H1 (cell line): ENCODE measurements around the gene AIPL1. TPM values are rescaled to one million over a fixed set of nuclear protein-coding genes. Genes with fewer than 3 reads are reported as not detected.
"Not testable (repeated sequence)": the region's sequence is repeated elsewhere in the genome, so short reads cannot be mapped to it uniquely, and the experiment has no call there.

Experiments
- CTCF ChIA-PET: fragments of 300-600 bp; sonication (Branson Sonifier 250); formaldehyde crosslinking; loops from one replicate; lab custom pipeline; 2021; ENCODE audit not compliant: partially characterized antibody; lab: Charles Lee
- POLR2A ChIA-PET: fragments of 300-600 bp; sonication (Branson Sonifier 250); formaldehyde crosslinking; loops from one replicate; lab custom pipeline; 2021; ENCODE audit warnings: inconsistent platforms; ENCODE audit not compliant: partially characterized antibody; lab: Charles Lee
- DNase-seq, 2 experiments: peaks; one replicate each; pipeline versions ENCODE4 v3.0.0 to v3.0.0-alpha.2; 2010 to 2022; ENCODE audit warnings: low spot score in 2 of 2, low read depth in 1 of 2, mixed read lengths in 1 of 2
- FAIRE-seq: peaks from 2 replicates; lab custom pipeline; 2011; peaks lifted over from hg19 to GRCh38; lab: Jason Lieb, UNC
- H2AFZ ChIP-seq: 2 replicates; pipeline ENCODE4 v1.8.1; 2012; ENCODE audit warnings: low read length, inconsistent platforms
- H2AK5ac ChIP-seq: 2 replicates; pipeline ENCODE4 v1.6.1; 2013; ENCODE audit warnings: low read depth, low read length
- H2BK120ac ChIP-seq: replicated peaks from 2 replicates; pipeline ENCODE3; 2013; ENCODE audit warnings: low read depth, low read length, inconsistent platforms
- H2BK12ac ChIP-seq: 2 replicates; pipeline ENCODE4 v1.6.1; 2013; ENCODE audit warnings: low read depth, low read length
- H2BK15ac ChIP-seq: 2 replicates; pipeline ENCODE4 v1.6.1; 2013; ENCODE audit warnings: low read length
- H2BK20ac ChIP-seq: 2 replicates; pipeline ENCODE4 v1.6.1; 2013; ENCODE audit warnings: low read length
- H2BK5ac ChIP-seq: 2 replicates; pipeline ENCODE4 v1.6.1; 2013; ENCODE audit warnings: low read depth, low read length
- H3K14ac ChIP-seq: 2 replicates; pipeline ENCODE4 v1.6.1; 2013; ENCODE audit warnings: inconsistent platforms; ENCODE audit not compliant: insufficient read length
- H3K18ac ChIP-seq: 2 replicates; pipeline ENCODE4 v1.6.1; 2013; ENCODE audit warnings: low read length; ENCODE audit errors: extremely low read depth
- H3K23ac ChIP-seq: 2 replicates; pipeline ENCODE4 v1.6.1; 2013; ENCODE audit warnings: inconsistent platforms; ENCODE audit not compliant: insufficient read length
- H3K23me2 ChIP-seq: 2 replicates; pipeline ENCODE4 v1.6.1; 2013; ENCODE audit warnings: low read depth, low read length
- H3K27ac ChIP-seq: 2 replicates; pipeline ENCODE4 v1.6.1; 2011; ENCODE audit warnings: low read depth, low read length, inconsistent platforms
- H3K27me3 ChIP-seq, 4 experiments: replicated peaks in 1 of 4; 1 replicate in 1 of 4; 2 replicates in 3 of 4; pipeline versions ENCODE4 v1.6.1 to v1.8.1; 2011 to 2013; ENCODE audit warnings: low read length in 3 of 4, mild to moderate bottlenecking in 3 of 4, inconsistent platforms in 2 of 4, mixed read lengths in 2 of 4, moderate library complexity in 1 of 4; ENCODE audit not compliant: control insufficient read depth in 3 of 4, insufficient read depth in 3 of 4; ENCODE audit errors: extremely low read depth in 1 of 4
- H3K36me3 ChIP-seq, 4 experiments: 2 replicates each; pipeline versions ENCODE4 v1.6.1 to v1.8.1; 2011 to 2013; ENCODE audit warnings: mild to moderate bottlenecking in 4 of 4, low read length in 3 of 4, moderate library complexity in 2 of 4, control low read depth in 1 of 4, inconsistent platforms in 1 of 4; ENCODE audit not compliant: insufficient read depth in 4 of 4, control insufficient read depth in 2 of 4
- H3K4ac ChIP-seq: replicated peaks from 2 replicates; pipeline ENCODE3; 2013; ENCODE audit warnings: low read length, low read depth, mixed read lengths, inconsistent platforms; ENCODE audit not compliant: insufficient read length
- H3K4me1 ChIP-seq, 4 experiments: replicated peaks in 1 of 4; 1 replicate in 1 of 4; 2 replicates in 3 of 4; pipeline versions ENCODE4 v1.6.1 to v1.8.1; 2011 to 2013; ENCODE audit warnings: low read length in 3 of 4, inconsistent platforms in 2 of 4, mixed read lengths in 1 of 4; ENCODE audit not compliant: insufficient read depth in 4 of 4, control insufficient read depth in 3 of 4
- H3K4me2 ChIP-seq, 2 experiments: 2 replicates each; pipeline versions ENCODE4 v1.6.1 to v1.8.1; 2011 to 2013; ENCODE audit warnings: low read depth in 2 of 2, low read length in 2 of 2, control low read depth in 1 of 2, inconsistent platforms in 1 of 2, mild to moderate bottlenecking in 1 of 2; ENCODE audit not compliant: insufficient read depth in 1 of 2
- H3K4me3 ChIP-seq, 4 experiments: fragments of 200-600, 300-600 bp in 1 of 4; sonication (generic), shearing (Covaris generic), sonication (Bioruptor Twin) in 1 of 4; 2 replicates each; pipeline versions ENCODE4 v1.5.1 to v1.8.1; 2011 to 2016; ENCODE audit warnings: low read length in 4 of 4, low read depth in 3 of 4, control low read depth in 2 of 4, inconsistent platforms in 2 of 4, mild to moderate bottlenecking in 2 of 4, mixed read lengths in 1 of 4, moderate library complexity in 1 of 4; ENCODE audit not compliant: insufficient read depth in 2 of 4; ENCODE audit errors: extremely low read depth in 1 of 4
- H3K56ac ChIP-seq: replicated peaks from 2 replicates; pipeline ENCODE3; 2013; ENCODE audit warnings: low read depth, mild to moderate bottlenecking, mixed read lengths, low read length, inconsistent platforms; ENCODE audit not compliant: insufficient read length
- H3K79me1 ChIP-seq: 2 replicates; pipeline ENCODE4 v1.6.1; 2013; ENCODE audit warnings: low read depth, low read length, control low read depth
- H3K79me2 ChIP-seq, 2 experiments: 2 replicates each; pipeline versions ENCODE4 v1.6.1 to v1.8.1; 2012 to 2013; ENCODE audit warnings: low read length in 2 of 2, mild to moderate bottlenecking in 2 of 2, inconsistent platforms in 1 of 2; ENCODE audit not compliant: insufficient read depth in 2 of 2, control insufficient read depth in 1 of 2
- H3K9ac ChIP-seq, 4 experiments: replicated peaks in 1 of 4; 1 replicate in 1 of 4; 2 replicates in 3 of 4; pipeline versions ENCODE4 v1.6.1 to v1.8.1; 2011 to 2013; ENCODE audit warnings: low read depth in 3 of 4, low read length in 3 of 4, control low read depth in 2 of 4, mild to moderate bottlenecking in 2 of 4, moderate library complexity in 2 of 4, inconsistent platforms in 1 of 4; ENCODE audit errors: extremely low read depth in 1 of 4
- H3K9me3 ChIP-seq, 2 experiments: 2 replicates each; pipeline versions ENCODE4 v1.6.1 to v1.8.1; 2012 to 2013; ENCODE audit warnings: mild to moderate bottlenecking in 2 of 2, moderate library complexity in 2 of 2, control low read depth in 1 of 2, inconsistent platforms in 1 of 2, low read depth in 1 of 2, low read length in 1 of 2, mixed read lengths in 1 of 2; ENCODE audit not compliant: insufficient read depth in 2 of 2
- H4K20me1 ChIP-seq, 2 experiments: replicated peaks in 1 of 2; 2 replicates each; pipeline versions ENCODE3 to v1.8.1; 2011 to 2013; ENCODE audit warnings: inconsistent platforms in 2 of 2, low read length in 2 of 2, mild to moderate bottlenecking in 1 of 2; ENCODE audit not compliant: insufficient read depth in 2 of 2, control insufficient read depth in 1 of 2
- H4K5ac ChIP-seq: 2 replicates; pipeline ENCODE4 v1.6.1; 2013; ENCODE audit warnings: low read length, low read depth, mixed read lengths, inconsistent platforms; ENCODE audit not compliant: insufficient read length
- H4K8ac ChIP-seq: 2 replicates; pipeline ENCODE4 v1.8.0; 2013; ENCODE audit warnings: mild to moderate bottlenecking, moderate library complexity, low read length, inconsistent platforms; ENCODE audit not compliant: insufficient read depth; ENCODE audit errors: extremely low read depth
- H4K91ac ChIP-seq: replicated peaks from 2 replicates; pipeline ENCODE3; 2013; ENCODE audit warnings: low read length, mixed read lengths, inconsistent platforms; ENCODE audit not compliant: insufficient read length
- WGBS, 2 experiments: shearing (Covaris generic) in 1 of 2; methylation state at CpG; one replicate each; pipeline versions ENCODE4 v1.1.6 to v1.1.7; 2013 to 2015; ENCODE audit warnings: low lambda C conversion rate in 2 of 2, mixed read lengths in 2 of 2, inconsistent platforms in 1 of 2, low coverage in 1 of 2, missing lambda C conversion rate in 1 of 2; ENCODE audit not compliant: insufficient replicate concordance in 2 of 2, insufficient coverage in 1 of 2, insufficient read length in 1 of 2; ENCODE audit errors: extremely low coverage in 1 of 2, missing lambda C conversion rate in 1 of 2; 5-methylcytosine and 5-hydroxymethylcytosine counted together
- polyA plus RNA-seq, 7 experiments: library from polyadenylated mRNA; depleted of rRNA in 3 of 7; stranded (reverse) in 5 of 7; unstranded in 2 of 7; fragments of >200 nt in 5 of 7; fragments of 200-250 nt in 2 of 7; gene quantifications; 1 replicate in 5 of 7; 2 replicates in 1 of 7; 4 replicates in 1 of 7; pipeline versions ENCODE4 v1.2.1 to v1.2.3, GENCODE V29; 2011 to 2013; ENCODE audit warnings: missing spikeins in 2 of 7, mixed read lengths in 2 of 7
- total RNA-seq: library from RNA; stranded (reverse); fragmentation: NEBNext Ultra II Directional; extraction: Animal tissue kit (Norgen Biotek cat#: 25700); gene quantifications from 2 replicates; pipeline ENCODE4 v1.2.1, GENCODE V29; 2021
- TF ChIP-seq, protein P1 (sequence below), 3 experiments: IDR thresholded peaks; 1 replicate in 2 of 3; 2 replicates in 1 of 3; pipeline versions ENCODE4 v1.5.1 to v1.6.1; 2011; ENCODE audit warnings: low read length in 3 of 3, mild to moderate bottlenecking in 3 of 3, inconsistent platforms in 2 of 3, low read depth in 1 of 3, moderate library complexity in 1 of 3; ENCODE audit not compliant: insufficient read depth in 1 of 3; ENCODE audit errors: control extremely low read depth in 1 of 3

Gene AIPL1
- total and polyA plus RNA-seq, 2 of the 8 experiments (the other 6 are each of a cell fraction or from before 2014, with no cell fraction given) = 0.56 to 0.71 TPM

DNA sequence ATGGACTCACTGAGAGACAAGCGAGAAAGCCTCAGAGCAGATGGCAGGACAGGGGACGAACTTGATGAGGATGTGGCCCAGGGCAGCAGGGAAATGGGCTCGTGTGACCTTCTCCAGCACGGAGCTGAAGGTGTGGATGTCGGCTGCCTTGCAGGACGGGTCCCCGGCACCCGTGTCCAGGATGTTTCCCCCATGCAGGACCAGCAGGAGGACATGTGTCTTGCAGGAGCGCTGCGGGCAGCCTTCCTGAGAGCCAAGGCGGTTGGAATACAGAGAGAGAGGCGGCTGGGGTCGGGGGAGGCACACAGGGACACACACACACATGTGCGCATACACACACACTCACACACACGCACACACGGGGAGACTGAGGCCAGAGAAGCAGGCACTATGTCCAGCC lies 48.6 kb upstream of the AIPL1 start (continued):
- TF ChIP-seq, protein P1, sequence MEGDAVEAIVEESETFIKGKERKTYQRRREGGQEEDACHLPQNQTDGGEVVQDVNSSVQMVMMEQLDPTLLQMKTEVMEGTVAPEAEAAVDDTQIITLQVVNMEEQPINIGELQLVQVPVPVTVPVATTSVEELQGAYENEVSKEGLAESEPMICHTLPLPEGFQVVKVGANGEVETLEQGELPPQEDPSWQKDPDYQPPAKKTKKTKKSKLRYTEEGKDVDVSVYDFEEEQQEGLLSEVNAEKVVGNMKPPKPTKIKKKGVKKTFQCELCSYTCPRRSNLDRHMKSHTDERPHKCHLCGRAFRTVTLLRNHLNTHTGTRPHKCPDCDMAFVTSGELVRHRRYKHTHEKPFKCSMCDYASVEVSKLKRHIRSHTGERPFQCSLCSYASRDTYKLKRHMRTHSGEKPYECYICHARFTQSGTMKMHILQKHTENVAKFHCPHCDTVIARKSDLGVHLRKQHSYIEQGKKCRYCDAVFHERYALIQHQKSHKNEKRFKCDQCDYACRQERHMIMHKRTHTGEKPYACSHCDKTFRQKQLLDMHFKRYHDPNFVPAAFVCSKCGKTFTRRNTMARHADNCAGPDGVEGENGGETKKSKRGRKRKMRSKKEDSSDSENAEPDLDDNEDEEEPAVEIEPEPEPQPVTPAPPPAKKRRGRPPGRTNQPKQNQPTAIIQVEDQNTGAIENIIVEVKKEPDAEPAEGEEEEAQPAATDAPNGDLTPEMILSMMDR (IDR thresholded peaks at IDR 0.05; ENCODE audit: control extremely low read depth in 1 of 3, insufficient read depth in 1 of 3, low read depth in 1 of 3, low read length in 3 of 3) = no peak

DNA sequence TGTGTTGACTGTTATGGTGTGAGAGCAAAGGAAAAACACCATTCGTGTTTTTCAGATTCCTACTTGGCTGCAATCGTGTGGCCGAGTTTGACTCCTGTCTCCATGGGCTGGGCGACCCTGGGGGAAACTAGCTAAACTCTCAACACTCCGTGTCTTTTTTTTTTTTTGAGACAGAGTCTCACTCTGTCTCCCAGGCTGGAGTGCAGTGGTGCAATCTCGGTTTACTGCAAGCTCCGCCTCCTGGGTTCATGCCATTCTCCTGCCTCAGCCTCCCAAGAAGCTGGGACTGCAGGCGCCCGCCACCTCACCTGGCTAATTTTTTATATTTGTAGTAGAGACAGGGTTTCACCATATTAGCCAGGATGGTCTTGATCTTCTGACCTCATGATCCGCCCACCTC lies 47.9 kb upstream of the AIPL1 start:
- WGBS, 2 experiments = 88% methylated on average over 10 of the region's 10 CpGs; no CpG with 5 or more reads in 1 of the 2 experiments
- not testable (repeated sequence) for H3K9ac ChIP-seq, H3K27ac ChIP-seq, H3K9me3 ChIP-seq, H2AFZ ChIP-seq, H3K36me3 ChIP-seq, H3K18ac ChIP-seq, H3K4me3 ChIP-seq, DNase-seq, FAIRE-seq, H3K4ac ChIP-seq, H2BK15ac ChIP-seq, H2BK120ac ChIP-seq, H2AK5ac ChIP-seq, H3K79me2 ChIP-seq, H3K14ac ChIP-seq, H2BK5ac ChIP-seq, H3K23ac ChIP-seq, H4K5ac ChIP-seq, H3K79me1 ChIP-seq, H3K4me2 ChIP-seq, H2BK20ac ChIP-seq, H4K91ac ChIP-seq, H4K20me1 ChIP-seq, H4K8ac ChIP-seq, H2BK12ac ChIP-seq, H3K56ac ChIP-seq, H3K23me2 ChIP-seq, H3K27me3 ChIP-seq
- ChIA-PET POLR2A (interaction anchor here (0.7 to 0.9 kb wide), 2 partner anchors 8 to 45 kb away, joined by 3 to 4 read pairs; no protein-coding TSS in a partner anchor), CTCF (interaction anchor here (0.6 to 3.4 kb wide), 6 partner anchors 10 to 101 kb away, joined by 3 to 28 read pairs (median 4); partner anchors contain the start of gene PIMREG)
- peaks cover 0 to 17% (median 11%) of the 10 kb centered on the region in 4 experiments; a peak in 6 of 7 replicates for H3K4me1 ChIP-seq
